ENCODE measurements around the gene CERCAM.
"Not testable (repeated sequence)": the region's sequence is repeated elsewhere in the genome, so short reads cannot be mapped to it uniquely, and the experiment has no call there.

The CERCAM gene

DNA sequence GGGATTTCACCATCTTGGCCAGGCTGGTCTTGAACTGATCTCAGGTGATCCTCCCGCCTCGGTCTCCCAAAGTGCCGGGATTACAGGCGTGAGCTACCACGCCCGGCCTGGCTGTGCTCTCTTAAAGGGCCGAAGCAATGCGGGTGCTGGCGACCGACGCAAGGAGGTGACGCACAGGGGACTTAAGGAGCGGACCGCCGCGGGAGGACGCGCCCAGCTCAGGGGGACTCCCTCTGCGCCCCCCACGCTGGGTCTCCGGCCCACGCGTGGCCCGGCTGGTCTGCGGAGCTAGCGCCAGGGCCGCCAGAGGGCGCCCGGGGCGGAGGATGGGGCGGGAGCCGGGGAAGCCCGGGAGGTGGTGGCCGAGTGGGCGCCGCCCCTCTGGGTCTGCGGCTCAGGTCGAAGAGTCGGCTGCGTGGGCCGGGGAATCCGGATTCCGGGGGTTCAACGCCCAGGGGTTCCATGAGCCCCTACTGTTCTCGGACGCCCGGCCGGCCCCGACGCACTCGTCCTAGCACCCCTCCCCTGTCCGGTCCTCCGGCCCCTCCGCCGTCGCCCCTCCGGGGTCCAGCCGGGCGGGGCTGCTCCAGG, 502 bp upstream of the CERCAM start:
- DNase-seq: peak; percentile 29 to 83 (median 78)

DNA sequence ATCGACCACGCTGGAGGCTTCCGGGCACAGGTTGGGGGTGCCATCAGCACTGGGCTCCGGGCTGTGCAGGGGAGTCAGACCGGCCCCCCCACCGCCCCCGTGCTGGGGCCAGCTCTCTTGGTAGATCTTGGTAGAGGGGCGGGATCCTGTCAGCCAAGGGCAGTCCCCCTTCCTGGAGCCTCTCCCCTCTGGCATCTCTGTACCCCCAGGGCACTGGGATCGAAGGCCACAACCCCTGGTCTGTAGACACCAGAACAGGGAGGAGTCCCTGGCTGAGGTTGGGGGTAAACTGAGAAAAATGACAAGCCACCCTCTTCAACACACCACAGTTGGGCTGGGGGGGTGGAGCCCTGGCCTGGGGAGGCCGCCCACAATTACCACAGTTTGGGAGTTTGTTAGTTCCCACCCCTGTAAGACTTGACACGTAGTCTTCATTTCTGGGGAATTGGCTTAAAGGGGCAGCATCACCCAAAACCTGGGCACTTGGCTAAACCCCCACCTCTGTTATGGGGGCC, 882 bp downstream of the CERCAM start:
- DNase-seq: no peak

DNA sequence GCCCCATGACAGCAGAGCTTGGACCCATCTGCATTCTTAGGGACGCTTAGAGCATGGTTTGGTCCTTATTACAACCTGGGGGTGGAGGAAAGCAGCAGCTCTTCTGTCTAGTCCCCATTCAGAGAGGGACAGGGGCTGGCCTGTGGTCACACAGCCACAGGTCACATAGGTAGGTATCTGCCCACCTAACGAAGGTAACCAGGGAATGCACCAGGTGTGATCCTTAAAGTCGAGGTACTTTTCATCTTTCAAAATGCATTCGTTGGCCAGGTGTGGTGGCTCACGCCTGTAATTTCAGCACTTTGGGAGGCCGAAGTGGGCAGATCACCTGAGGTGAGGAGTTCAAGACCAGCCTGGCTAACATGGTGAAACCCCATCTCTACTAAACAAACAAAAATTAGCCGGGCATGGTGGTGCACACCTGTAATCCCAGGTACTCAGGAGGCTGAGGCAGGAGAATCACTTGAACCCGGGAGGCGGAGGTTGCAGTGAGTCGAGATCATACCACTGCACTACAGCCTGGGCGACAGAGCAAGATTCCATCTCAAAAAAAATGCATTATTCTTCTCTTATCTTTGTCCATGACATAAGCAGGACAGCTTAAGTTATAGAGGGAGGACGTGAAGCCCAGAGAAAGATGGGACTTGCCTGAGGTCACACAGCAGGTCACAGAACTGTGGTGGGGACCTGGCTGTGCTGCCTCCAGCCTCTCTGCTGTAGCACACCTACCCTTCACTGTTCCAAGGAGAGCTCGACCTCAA, 1.5 kb downstream of the CERCAM start:
- DNase-seq: not testable (repeated sequence)

DNA sequence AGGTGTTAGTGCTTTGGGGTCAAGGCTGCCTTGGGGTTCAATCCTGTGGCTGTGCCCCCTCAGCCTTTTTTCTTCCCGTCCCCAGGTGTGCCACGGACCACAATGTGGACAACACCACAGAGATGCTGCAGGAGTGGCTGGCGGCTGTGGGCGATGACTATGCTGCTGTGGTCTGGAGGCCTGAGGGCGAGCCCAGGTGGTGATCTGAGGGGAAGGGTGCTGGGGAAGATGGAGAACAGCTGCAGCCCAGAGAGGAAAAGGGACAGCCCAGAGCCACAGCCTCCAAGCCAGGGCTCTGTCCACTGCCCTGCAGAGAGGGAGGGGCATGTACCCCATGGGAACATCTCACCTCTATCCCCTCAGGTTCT, 2.1 kb downstream of the CERCAM start:
- no peak for DNase-seq

DNA sequence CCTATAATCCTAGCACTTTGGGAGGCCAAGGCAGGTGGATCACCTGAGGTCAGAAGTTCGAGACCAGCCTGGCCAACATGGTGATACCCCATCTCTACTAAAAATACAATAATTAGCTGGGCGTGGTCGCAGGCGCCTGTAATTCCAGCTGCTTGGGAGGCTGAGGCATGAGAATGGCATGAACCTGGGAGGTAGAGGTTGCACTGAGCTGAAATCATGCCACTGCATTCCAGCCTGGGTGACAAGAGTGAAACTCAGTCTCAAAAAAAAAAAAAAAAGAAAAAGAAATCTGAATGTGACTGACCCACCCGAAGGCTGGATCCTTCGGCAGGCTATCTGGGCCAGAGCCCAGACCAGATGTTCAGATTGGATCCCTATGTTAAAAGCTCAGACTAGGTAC, 2.7 kb downstream of the CERCAM start:
- not testable (repeated sequence) for DNase-seq

DNA sequence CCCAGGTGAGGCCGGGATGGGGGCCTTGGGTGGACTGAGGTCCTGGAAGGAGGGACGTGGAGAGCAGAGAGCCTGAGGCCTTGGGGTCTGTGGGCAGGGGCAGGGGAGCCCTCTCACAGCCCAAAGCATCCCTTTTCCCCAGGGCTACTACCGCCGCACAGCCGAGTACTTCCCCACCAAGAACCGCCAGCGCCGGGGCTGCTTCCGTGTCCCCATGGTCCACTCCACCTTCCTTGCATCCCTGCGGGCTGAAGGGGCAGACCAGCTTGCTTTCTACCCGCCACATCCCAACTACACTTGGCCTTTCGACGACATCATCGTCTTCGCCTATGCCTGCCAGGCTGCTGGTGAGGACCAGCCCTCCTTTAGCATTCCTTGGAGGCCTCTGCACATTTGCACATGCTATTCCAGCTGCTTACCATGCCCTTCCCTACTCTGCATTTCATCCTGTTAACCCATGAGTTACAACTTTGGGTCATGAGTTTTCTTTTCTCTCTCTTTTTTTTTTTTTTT, 3.7 kb downstream of the CERCAM start:
- no peak for DNase-seq

DNA sequence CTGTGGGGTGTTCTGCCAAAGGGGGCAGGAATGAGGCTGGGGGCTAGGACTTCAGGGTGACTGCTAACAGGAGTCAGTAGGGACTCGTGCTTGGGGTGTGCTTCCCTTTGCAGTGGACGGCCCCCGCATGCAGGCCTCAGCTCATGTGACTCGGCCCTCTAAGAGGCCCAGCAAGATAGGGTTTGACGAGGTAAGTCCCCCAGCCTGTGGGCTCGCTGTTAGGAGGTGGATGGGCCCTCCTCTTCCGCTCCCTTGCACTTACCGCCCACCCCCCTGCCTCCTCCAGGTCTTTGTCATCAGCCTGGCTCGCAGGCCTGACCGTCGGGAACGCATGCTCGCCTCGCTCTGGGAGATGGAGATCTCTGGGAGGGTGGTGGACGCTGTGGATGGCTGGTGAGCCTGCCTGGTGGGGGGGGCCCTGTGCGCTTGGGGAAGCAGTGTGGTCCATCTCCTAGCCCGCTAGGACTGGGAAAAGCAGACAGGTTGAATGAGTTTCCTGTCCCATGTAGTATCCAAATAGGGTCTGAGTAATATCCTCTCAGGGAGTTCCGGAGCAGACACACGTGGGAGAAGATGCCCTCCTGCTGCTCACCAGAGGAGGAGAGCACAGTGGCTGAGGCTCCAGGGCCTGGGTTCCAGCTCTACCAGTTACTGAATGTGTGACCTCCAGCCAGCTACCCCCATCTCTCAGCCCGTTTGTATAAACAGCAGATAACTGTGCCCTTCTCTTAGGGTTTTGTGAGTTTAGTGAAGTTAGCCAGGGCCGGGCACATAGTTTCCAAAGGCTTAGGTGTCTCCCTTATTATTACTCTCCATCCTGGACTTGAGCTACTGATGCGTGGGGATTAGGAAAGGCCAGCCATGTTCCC, 8.2 kb downstream of the CERCAM start:
- DNase-seq: no peak

DNA sequence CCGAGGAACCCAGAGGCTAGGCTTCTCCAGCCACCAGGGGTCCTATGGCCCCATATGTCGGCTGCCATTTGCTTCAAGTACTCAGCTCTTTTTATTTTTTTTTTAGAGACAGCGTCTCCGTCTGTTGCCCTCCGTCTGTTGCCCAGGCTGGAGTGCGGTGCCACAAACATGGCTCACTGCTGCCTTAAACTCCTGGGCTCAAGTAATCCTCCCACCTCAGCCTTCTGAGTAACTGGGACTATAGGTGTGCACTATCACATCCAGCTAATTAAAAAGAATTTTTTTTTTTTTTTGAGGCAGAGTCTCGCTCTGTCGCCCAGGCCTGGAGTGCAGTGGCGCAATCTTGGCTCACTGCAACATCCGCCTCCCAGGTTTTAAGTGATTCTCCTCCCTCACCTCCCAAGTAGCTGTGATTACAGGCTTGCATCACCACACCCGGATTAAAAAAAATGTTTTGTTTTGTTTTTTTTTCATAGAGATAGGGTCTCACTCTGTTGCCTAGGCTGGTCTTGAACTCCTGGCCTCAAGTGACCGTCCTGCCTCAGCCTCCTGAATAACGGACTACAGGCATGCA, 8.9 kb downstream of the CERCAM start:
- no peak for DNase-seq

DNA sequence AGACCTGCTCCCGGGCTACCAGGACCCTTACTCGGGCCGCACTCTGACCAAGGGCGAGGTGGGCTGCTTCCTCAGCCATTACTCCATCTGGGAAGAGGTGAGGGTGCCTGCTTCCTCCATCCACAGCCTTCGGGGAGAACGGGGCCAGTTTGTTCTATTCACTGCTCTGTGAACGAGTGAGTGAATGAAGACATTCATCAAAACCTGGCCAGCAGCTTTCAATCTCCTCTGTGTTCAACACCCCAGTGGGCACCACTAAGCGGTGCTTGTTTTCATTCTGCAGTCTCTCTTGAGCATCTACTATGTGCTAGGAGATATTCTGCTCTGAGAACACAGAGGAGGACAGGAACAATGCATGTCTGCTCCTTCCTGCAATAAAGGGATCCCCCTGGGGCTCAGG, 10.6 kb downstream of the CERCAM start:
- no peak for DNase-seq

DNA sequence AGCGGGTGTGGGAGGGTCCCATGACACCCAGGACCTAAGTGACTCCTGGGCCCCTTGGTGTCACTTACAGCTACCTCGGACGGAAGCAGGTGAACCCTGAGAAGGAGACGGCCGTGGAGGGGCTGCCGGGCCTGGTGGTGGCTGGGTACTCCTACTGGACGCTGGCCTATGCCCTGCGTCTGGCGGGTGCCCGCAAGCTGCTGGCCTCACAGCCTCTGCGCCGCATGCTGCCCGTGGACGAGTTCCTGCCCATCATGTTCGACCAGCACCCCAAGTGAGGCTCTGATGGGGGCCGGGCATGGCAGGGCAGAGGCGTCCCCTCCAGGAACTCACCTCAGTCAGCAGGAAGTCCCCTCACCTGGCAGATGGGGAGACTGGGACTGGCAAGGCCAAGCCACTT, 13.7 kb downstream of the CERCAM start:
- DNase-seq: no peak

DNA sequence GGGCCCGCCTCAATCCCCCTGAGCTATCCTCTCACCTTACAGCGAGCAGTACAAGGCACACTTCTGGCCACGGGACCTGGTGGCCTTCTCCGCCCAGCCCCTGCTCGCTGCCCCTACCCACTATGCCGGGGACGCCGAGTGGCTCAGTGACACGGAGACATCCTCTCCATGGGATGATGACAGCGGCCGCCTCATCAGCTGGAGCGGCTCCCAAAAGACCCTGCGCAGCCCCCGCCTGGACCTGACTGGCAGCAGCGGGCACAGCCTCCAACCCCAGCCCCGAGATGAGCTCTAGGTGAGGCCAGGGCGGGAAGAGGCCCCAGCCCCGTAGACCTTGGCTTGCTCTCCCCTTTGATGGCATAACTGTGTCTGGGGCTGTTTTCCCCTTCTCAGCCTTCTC, 15.0 kb downstream of the CERCAM start:
- DNase-seq: no peak

DNA sequence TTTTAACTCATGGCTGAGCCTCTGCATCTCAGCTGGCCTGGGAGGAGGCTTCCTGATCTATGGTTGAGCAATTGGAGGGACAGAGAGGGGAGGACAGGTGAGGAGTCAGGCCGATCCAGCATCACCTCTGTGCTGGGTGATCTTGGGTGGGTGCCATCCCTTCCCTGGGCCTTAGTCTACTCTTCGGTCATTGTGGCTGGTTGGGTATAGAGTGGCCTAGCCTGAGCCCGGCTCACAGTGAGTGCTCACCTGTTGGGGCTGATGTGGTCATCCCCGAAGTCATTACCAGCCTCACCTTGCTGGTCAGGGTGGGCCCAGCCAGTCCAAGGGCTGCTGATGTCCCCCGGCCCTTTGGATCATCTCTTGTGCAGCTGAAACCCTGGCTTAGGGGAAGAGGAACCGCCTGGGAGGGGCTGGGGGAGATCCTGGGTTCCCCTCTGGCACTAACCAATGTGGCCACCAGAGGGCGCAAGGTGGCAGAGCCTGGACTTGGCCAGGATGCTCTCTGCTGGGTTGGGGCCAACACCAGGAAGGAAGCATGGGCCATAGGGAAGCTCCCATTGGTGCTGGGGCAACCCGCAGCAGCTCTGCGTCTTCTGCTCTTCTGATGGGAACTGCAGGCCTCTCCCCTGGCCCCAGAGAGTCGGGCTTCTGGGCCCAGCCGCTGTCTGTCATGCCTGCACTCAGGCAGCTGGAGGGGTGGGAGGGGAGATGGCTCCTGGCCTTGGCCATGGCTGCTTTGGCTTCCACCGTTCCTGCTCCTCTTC, 17.9 kb downstream of the CERCAM start:
- peak; percentile 56 to 82 (median 74) for DNase-seq

DNA sequence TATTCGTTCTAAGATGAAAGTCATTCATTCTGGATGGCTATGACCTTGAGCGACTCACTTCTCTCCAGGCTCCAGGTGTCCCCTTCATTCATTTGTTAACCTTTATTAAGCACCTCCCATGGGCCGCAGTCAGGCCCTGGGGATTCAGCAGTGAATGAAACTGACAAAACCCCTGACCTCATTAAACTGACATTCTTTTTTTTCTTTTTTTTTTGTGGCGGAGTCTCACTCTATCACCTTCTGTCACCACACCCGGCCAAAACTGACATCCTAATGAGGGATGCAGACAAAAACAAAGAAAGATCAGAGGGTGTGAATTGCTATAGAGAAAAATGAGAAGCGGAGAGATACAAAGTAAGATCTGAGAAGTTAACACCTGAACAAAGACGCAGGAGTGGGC, 18.6 kb downstream of the CERCAM start:
- DNase-seq: no peak

DNA sequence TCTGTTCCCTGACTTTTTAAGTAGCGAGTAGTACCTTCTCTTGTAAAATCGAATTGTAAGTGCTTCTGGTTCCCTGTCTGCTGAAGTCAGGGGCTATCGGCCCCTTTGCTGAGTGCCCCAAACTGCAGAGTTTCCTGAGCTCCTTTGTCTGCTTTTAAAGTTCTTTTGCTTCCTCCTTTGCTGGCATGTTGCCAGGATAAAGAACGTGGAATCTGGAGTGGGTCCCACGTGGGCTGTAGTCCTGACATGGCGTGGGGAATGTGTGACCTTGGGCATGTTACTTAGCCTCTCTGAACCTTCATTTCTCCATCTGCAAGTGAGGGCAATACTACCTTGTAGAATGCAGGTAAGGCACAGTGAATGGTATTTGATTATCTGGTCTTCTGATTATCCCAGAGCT, 21.5 kb downstream of the CERCAM start:
- no peak for DNase-seq

DNA sequence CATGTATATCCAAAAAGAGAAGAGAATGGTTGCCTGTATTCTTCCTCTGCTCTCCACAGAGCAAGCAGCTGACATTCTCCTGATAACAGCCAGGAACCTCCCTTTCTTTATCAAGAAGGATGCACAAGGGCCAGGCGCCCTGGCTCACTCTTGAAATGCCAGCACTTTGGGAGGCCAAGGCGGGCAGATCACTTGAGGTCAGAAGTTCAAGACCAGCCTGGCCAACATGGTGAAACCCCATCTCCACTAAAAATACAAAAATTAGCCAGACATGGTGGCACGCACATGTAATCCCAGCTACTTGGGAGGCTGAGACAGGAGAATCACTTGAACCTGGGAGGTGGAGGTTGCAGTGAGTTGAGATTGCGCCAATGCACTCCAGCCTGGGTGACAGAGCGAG, 25.8 kb downstream of the CERCAM start:
- DNase-seq: not testable (repeated sequence)

DNA sequence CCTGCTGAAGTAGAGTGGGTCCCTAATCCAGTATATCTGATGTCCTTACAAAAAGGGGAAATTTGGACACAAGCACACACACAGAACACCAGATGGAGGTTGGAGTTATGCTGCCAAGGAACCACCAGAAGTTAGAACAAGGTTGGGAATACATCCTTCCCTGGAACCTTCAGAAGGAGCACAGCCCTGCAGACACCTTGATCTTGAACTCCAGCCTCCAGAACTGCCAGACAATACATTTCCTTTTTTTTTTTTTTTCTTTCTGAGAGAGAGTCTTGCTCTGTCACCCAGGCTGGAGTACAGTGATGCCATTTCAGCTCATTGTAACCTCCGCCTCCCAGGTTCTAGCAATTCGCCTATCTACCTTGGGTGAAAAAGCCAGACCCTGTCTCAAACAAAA, 28.1 kb downstream of the CERCAM start:
- DNase-seq: no peak

DNA sequence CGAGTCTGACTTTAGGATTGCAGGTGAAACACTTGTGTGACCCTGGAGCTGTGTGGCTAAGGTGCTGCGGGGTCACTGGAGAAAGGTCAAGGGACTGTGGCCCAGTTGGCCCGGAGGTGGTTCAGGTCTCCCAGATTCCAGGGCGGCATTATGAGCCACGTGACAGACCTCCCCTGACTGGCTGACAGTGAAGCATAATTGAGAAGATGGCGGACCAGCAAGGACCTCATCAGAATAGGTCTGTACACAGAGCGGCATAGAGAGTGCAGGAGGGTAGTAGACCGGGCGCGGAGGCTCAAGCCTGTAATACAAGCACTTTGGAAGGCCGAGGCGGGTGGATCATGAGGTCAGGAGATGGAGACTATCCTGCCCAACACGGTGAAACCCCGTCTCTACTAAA, 34.3 kb downstream of the CERCAM start:
- DNase-seq: peak in 2 of 3 experiments; percentile 67 to 87

DNA sequence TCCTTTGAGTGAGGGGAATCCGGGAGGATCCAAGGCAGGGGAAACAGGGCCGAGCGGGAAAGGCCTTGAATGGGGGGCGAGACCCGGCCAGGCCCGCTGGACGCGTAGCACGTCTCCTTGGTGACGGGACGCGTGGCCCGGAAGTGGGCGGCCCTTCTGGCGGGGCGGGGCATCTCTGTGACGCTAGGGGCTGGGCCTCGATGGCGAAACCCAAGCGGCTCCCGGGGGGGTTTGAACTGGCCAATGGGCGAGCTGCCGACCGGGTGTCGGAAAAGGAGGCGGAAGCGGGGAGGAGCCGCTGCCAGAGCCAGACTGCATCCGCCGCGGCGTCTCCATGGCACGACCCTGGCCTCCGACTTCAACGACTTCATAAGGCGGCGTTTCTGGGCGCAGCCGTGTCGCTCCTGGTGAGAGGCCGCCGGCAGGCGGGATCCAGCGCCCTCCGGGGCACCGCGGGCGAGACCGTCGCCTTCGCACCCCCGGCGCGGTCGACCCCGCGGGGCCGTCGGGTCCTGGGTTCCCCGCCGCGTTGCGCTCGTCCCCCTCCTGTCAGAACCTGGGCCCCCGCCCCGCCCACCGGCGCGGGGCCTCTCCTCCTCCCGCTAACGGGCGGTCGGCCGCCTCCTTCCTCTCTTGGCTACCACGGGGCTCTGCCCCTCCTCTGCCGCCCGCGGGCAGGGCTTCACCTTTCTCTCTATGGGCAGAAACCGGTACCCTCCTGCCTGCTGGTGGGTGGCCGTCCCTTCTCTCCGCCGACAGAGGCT, 35.4 kb downstream of the CERCAM start, which contains the start of gene ODF2:
ODF2 (plus strand) TSS at position 158 of the 764 bp plus-strand sequence; CDS start at position 244, 86 bp downstream.
- DNase-seq: peak; percentile 94 to 99 (median 99)

DNA sequence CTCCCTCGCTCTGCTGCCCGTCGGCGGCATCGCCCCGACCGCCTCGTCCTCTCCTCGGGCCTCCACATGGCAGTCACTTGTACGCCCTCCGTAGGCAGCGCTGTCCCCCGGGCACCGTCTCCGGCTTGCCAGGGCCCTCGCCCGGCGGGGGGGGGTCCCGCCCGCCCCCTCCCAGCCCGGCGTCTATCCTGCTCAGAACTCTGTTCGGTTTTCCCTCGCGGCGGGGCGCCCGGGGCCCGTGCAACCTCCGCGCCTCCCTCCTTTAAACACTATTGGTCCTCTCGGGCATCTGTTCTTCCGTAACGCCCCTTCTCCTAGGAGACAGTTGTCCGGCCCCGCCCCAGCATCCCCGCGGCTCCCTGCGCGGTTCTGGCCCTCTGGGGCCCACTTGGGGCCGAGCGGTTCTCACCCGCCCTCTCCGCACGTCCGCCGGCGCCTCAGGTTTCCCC, 36.0 kb downstream of the CERCAM start:
- peak; percentile 49 to 88 (median 85) for DNase-seq

DNA sequence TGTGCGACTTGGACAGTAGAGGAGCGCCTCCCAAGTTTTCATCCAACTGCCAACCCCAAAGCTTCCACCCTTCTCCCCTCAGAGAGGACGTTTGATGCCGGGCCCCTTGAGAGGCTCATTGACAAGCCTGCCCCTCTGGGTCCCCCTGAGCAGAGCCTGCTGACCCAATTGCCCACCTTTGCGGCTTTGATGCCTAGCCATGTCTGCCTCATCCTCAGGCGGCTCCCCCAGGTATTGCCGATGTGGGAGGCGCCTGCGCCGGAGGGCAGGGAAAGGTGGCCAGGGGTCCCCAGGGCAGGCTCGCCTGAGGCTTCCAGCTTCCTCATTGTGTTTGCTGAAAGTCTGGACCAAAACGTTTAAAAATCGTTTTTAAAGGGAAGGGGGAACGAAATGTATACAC, 36.5 kb downstream of the CERCAM start:
- DNase-seq: no peak

DNA sequence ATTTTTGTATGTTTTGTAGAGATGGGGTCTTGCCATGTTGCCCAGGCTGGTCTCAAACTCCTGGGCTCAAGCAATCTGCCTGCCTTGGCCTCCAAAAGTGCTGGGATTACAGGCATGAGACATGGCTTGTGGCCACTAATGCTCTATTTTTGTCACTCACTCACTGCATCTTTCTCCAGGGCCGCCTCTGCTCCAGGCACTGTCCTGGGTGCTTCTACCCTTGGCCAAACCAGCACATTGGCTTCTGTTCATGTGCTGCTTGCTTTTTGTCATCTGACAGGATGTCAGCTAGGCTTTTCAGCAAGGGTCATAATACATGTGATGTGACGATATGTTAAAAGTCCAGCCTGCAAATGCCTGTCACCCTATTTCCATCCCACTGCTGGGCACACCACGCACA, 38.4 kb downstream of the CERCAM start:
- DNase-seq: no peak
